Sciatic nerve (tissue), 2 donors: ENCODE data around the gene POLE2. TPM values are rescaled to one million over a fixed set of nuclear protein-coding genes. Genes with fewer than 3 reads are reported as not detected.
"Not testable (repeated sequence)": the region's sequence is repeated elsewhere in the genome, so short reads cannot be mapped to it uniquely, and the experiment has no call there.

Experiments used
- ATAC-seq: fragments of 200-7000 bp; cut with Tn5 transposase; one replicate; pipeline ENCODE4 v1.9.1; 2020; ENCODE audit warnings: mild to moderate bottlenecking, moderate library complexity
- DNase-seq: peaks from one replicate; pipeline ENCODE4 v3.0.0-alpha.2; 2020; ENCODE audit warnings: low spot score
- intact Hi-C: fragments of 100-400 bp; cut with DNase I; formaldehyde crosslinking; loops from one replicate; pipeline ENCODE4 v1.14.2; 2022
- total RNA-seq: library from RNA; stranded (reverse); fragmentation: NEBNext Ultra II Directional; extraction: Animal tissue kit (Norgen Biotek cat#: 25700); gene quantifications from one replicate; pipeline ENCODE4 v1.2.1, GENCODE V29; 2021
- donor health status: DM: no; HTN: no; CAD: no.
- donor health status: DM: no; HTN: no; CAD: no.

The POLE2 gene
- total RNA-seq: 2.0 TPM

DNA sequence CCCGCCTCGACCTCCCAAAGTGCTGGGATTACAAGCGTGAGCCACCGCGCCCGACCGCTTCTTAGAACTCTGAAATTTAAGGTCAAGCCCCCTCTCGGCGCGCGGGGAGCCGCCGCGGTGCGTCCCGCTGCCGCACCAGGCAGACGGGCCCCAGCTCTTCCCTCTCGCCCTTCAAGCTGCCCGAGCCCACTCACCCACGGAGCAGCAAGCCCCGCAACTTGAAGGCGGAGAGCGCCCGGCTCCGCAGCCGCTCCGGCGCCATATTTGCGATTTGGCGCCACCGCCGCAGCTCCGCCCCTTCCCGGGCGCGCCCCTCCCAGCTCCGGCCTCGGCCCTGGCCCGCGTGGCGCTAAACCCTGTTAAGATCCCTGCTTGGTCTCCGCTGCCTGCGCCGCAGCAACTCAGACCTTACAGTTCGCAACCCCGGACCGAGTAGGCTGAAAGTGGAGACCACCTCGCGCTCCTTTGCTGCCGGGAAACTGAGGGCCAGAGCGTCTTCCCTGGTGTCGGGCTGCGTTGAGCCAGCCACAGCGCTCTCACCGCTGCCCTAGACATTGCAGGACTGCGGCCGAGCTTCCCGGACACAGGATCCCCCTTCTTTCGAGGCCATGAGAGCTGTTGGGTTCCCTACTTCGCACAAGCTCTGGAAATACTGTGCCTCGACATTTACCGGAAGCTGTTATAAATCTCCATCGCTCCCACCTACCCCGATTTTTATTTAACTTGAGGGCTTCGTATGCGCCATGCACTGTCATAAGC, at the start of gene POLE2:
TSS of gene POLE2 (minus strand) at position 273 of the 759 bp plus-strand sequence. CDS start at position 262, 11 bp downstream.
- DNase-seq: peak; percentile 88
- intact Hi-C loops: no loop called here
- peak; percentile 88 for ATAC-seq

DNA sequence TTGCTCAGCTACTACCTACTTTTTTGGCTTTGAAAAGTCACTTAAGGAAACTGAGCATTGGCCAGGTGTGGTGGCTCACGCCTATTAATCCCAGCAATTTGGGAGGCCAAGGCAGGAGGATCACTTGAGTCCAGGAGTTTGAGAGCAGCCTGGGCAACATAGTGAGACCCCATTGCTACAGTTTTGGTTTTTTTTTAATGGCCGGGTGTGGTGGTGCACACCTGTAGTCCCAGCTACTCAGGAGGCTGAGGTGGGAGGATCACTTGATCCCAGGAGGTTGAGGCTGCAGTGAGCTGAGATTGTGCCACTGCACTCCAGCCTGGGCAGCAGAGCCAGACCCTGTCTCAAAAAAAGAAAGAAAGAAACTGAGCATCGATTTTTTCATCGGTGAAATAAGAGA, 47.7 kb upstream of the POLE2 start:
- DNase-seq, intact Hi-C loops, ATAC-seq: not testable (repeated sequence)

GRCh38 chr14:49733836-49734235, 45.8 kb upstream of the POLE2 start:
- DNase-seq (no peak), ATAC-seq (no peak)
- intact Hi-C loops: no loop called here

- intact Hi-C loops: no loop called here
- DNase-seq: no peak
- no peak for ATAC-seq
Measured at GRCh38 chr14:49732896-49733295, 44.9 kb upstream of the POLE2 start.

GRCh38 chr14:49727171-49727570, 39.2 kb upstream of the POLE2 start:
- intact Hi-C loops: no loop called here
- DNase-seq (no peak), ATAC-seq (no peak)

DNA sequence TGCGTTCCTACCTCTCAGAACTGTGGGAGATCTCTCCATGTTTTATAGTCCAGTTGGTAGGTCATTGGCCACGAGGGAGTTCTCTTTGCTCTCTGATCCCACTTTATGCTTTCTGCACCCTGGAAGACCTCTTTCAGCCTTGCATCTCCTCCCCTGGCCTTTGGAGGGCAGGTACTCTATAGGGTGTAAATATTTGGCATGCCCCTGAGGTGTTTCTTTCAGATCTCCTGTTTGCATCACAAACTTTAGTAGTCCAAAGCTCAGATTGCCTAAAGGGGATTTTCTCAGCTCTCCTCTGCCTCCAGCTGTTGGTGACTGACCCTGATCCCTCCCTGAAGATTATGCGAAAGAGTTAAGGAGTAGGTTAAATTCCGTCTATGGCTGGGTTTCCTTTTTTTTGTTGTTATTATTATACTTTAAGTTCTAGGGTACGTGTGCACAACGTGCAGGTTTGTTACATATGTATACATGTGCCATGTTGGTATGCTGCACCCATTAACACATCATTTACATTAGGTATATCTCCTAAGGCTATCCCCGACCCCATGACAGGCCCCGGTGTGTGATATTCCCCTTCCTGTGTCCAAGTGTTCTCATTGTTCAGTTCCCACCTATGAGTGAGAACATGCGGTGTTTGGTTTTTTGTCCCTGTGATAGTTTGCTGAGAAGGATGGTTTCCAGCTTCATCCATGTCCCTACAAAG, 33.9 kb upstream of the POLE2 start:
- intact Hi-C loops, ATAC-seq: not testable (repeated sequence)

GRCh38 chr14:49720744-49721143, 32.7 kb upstream of the POLE2 start:
- DNase-seq (no peak), ATAC-seq (no peak)
- intact Hi-C loops: no loop called here

More for the DNA sequence above, 33.9 kb upstream of the POLE2 start:
- DNase-seq: not testable (repeated sequence)

DNA sequence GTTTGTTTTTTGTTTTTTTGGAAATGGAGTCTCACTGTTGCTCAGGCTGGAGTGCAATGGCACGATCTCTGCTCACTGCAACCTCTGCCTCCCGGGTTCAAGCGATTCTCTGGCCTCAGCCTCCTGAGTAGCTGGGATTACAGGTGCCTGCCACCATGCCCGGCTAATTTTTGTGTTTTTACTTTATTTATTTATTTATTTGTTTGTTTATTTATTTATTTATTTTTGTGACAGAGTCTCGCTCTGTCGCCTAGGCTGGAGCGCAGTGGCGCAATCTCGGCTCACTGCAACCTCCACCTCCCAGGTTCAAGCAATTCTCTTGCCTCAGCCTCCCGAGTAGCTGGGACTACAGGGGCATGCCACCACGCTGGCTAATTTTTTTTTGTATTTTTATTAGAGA, 23.0 kb upstream of the POLE2 start:
- DNase-seq, ATAC-seq, intact Hi-C loops: not testable (repeated sequence)

DNA sequence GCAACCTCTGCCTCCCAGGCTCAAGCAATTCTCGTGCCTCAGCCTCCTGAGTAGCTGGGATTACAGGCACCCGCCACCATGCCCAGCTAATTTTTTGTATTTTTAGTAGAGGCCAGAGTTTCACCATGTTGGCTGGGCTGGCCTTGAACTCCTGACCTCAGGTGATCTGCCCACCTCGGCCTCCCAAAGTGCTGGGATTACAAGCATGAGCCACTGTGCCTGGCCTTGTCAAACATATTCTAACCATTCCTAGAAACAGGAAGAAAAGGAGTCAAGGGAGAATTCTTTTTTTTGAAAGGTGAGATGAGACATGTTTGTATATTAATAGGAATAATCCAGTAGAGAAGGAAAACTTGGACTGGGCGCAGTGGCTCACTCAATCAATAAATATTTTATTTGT, 16.5 kb upstream of the POLE2 start:
- DNase-seq, intact Hi-C loops, ATAC-seq: not testable (repeated sequence)

GRCh38 chr14:49703965-49704364, 16.0 kb upstream of the POLE2 start:
- no peak for DNase-seq
- intact Hi-C loops: no loop called here
- ATAC-seq: no peak

- DNase-seq (no peak), ATAC-seq (no peak)
- intact Hi-C loops: no loop called here
Measured at GRCh38 chr14:49702725-49703124, 14.7 kb upstream of the POLE2 start.

DNA sequence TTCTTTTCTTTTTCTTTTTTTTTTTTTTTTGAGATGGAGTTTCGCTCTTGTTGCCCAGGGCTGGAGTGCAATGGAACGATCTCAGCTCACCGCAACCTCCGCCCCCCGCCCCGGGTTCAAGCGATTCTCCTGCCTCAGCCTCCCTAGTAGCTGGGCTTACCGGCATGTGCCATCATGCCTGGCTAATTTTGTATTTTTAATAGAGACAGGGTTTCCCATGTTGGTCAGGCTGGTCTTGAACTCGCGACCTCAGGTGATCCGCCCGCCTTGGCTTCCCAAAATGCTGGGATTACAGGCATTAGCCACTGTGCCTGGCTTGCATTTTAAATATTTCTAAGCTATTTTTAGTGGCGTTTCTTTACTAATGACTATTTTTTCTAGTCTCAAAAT, 5.7 kb upstream of the POLE2 start:
- intact Hi-C loops, DNase-seq, ATAC-seq: not testable (repeated sequence)

DNA sequence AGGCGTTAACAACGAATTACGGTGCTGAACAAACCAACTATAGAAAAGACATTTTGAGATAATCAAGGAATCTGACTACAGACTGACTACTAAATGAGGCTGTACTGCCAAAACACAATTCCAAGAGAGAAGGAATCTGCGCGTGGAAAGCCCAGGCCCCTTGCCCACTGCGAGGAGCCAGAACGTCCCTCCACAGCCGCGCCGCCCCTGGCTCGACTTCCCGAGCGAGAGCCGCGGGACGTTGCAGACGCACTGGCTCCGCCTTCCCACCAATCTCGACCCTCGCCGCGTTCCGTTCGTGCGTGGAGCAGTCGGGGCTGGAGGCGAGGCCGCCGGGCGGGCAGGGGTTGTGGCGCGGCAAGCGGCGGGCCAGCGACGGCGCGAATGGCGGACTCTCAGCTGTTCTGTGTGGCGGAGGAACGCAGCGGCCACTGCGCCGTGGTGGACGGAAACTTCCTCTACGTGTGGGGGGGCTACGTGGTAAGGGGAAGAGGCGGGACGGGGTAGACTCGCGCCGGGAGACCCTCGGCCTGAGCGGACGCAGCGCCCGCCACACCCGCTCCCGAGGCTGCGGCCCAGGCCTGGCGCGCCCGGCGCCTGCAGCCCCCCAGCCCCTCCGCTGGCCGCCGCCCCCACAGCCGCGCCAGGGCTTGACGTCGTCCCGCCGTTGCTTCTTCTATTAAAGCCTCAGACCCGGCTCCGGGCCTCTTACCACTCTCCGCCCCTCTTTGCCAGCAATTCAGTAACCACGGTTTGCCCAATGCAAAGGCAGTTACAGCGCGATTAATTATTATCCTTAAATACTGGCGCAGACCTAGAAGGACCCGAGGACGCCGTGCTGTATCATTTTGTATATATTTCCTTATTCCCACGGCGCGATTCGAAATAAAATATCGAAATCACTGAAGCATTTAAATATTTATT, 5.1 kb upstream of the POLE2 start, which contains the start of gene KLHDC1:
TSS of gene KLHDC1 (plus strand) at position 310 of the 924 bp plus-strand sequence. CDS start at position 385, 75 bp downstream.
- intact Hi-C loops: no loop called here
- ATAC-seq (peak; percentile 96), DNase-seq (peak; percentile 94)

GRCh38 chr14:49692193-49692757, 4.3 kb upstream of the POLE2 start:
- no peak for DNase-seq
- ATAC-seq: peak; percentile 1
- intact Hi-C loops: no loop called here

GRCh38 chr14:49691031-49691430, 3.0 kb upstream of the POLE2 start:
- intact Hi-C loops: no loop called here
- DNase-seq: no peak
- ATAC-seq: no peak

DNA sequence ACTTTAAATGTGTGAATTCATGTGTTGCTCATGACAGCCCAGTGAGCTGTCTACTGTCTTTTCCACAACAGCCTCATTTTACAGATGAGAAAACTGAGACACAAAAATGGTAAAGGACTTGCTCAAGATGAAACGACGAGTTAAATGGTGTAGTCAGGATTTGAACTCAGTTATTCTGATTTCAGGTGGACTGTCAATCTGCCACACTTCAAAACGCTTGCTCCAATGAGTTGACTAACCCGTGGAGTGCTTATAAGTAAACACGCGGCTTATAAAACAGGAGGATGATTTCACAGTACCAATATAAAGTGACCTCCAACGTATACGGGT, 652 bp upstream of the POLE2 start:
- intact Hi-C loops: no loop called here
- DNase-seq: no peak
- ATAC-seq: no peak

GRCh38 chr14:49686425-49686824, 1.6 kb downstream of the POLE2 start:
- no peak for DNase-seq
- intact Hi-C loops: no loop called here
- no peak for ATAC-seq

DNA sequence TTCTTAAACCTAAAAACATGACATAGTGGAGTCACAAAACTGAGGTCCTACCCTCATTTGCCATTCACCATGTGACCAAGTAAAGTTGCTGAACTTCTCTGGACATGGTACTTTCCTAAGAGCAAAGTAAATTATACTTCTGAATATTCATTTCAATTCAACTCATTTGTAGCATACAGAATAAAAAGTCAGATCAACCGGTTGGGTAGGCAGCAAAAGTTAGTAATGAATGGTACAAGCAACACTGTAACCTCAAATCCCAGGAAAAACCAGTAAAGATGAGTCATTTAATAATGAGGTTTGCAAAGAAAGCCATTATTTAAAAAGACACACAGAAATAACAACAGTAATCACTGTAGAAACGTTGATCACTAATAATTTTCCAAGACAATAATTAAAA, 8.7 kb downstream of the POLE2 start:
- no peak for ATAC-seq
- no peak for DNase-seq
- intact Hi-C loops: loop anchor here (5.0 kb wide), 1 partner anchor 162 kb away; no protein-coding TSS in a partner anchor

DNA sequence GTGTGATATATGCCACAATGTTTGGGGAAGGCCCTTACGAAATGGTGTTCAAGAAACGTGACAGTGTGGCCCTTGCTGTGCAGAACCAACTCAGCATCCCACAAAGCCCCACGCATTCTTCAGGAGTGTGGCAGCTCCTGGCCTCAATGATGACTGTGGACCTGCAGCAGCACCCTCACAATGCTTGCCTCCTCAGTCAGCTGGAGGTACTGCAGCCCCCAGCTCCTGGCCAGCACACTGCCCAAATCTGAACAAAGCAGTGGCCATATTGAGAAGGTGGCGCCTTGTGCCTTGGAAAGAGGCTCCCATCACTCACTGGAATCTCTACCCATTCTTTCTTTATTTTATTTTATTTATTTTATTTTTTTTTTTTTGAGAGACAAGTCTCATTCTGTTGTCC, 10.4 kb downstream of the POLE2 start:
- DNase-seq (no peak), ATAC-seq (no peak)
- intact Hi-C loops: loop anchor here (5.0 kb wide), 1 partner anchor 160 kb away; no protein-coding TSS in a partner anchor
